Mammary epithelial cell (primary cell): ENCODE results near the gene STK32C.

ENCODE experiments used
- CTCF ChIP-seq, 2 donors: IDR thresholded peaks in 1 of 2; conservative IDR thresholded peaks in 1 of 2; 2 replicates each; pipeline ENCODE4 v1.5.1; 2011 to 2012; ENCODE audit warnings: inconsistent platforms in 2 of 2, low read length in 2 of 2, mild to moderate bottlenecking in 2 of 2, control low read depth in 1 of 2, low read depth in 1 of 2; ENCODE audit not compliant: insufficient read depth in 1 of 2; ENCODE audit errors: extremely low read depth in 1 of 2
- EZH2 ChIP-seq: IDR thresholded peaks from 2 replicates; pipeline ENCODE4 v1.6.1; 2012; ENCODE audit warnings: low read length, inconsistent platforms, borderline replicate concordance

GRCh38 chr10:132224343-132225072 lies 83.2 kb downstream of the STK32C start:
- no peak for TF ChIP-seq EZH2
- TF ChIP-seq CTCF (conservative IDR thresholded peaks at IDR 0.05 in 1 of 2, IDR thresholded peaks at IDR 0.05 in 1 of 2; ENCODE audit: extremely low read depth in 1 of 2, insufficient read depth in 1 of 2, low read depth in 1 of 2, low read length in 2 of 2): no peak
